ENCODE data around the gene CDH23.
A peak's percentile ranks its signal among the peaks of the same experiment; 100 is the strongest.

Gene CDH23

DNA sequence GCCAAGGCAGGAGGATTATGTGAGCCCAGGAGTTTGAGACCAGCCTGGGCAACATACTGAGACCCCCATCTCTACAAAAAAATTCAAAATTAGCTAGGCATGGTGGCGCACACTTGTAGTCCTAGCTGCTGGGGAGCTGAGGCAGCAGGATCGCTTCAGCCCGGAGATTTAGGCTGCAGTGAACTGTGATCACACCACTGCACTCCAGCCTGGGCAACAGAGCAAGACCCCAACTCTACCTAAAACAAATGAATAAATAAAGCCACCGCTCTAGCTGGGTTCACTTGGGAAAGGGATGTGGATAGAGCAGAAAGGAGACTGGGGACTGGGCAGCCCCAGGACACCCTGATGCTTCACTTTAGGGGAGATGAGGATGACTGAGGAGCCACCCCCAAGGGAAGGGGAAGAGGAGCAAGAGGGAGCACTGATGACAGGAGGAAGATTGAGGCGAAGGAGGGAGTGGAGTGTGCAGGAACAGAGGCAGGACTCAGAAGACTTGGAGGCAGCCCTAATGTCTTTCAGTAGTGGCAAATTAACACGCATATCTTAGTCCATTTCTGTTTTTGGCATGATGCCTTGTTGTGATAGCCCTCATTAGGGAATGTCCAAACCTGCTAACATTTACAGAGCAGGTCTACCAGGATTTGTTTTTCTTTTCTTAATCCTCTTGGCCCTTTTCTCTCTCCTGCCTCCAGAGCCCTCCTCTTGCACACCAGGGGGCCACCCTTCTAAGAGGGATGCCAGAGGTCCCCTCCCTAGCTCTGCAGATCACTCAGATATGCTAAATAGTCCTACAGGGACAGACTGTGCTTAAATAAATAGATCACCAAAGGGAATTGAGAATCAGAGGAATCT is 234.5 kb downstream of the CDH23 start:
- no peaks in the 10 kb centered on the region for H3K36me3 ChIP-seq (ENCODE audit: control insufficient read depth, insufficient read depth, low read length)
- no peak overlapping the region for H3K4me3 ChIP-seq (ENCODE audit: low read length)
- H3K27ac ChIP-seq (ENCODE audit: low read depth, low read length): no peak overlapping the region
- H3K9ac ChIP-seq (ENCODE audit: low read length): no peak overlapping the region
- H3K27me3 ChIP-seq (ENCODE audit: control insufficient read depth, insufficient read depth, low read length): no peaks in the 10 kb centered on the region
- H3K4me1 ChIP-seq (ENCODE audit: control insufficient read depth, insufficient read depth, low read length): no peaks in the 10 kb centered on the region

DNA sequence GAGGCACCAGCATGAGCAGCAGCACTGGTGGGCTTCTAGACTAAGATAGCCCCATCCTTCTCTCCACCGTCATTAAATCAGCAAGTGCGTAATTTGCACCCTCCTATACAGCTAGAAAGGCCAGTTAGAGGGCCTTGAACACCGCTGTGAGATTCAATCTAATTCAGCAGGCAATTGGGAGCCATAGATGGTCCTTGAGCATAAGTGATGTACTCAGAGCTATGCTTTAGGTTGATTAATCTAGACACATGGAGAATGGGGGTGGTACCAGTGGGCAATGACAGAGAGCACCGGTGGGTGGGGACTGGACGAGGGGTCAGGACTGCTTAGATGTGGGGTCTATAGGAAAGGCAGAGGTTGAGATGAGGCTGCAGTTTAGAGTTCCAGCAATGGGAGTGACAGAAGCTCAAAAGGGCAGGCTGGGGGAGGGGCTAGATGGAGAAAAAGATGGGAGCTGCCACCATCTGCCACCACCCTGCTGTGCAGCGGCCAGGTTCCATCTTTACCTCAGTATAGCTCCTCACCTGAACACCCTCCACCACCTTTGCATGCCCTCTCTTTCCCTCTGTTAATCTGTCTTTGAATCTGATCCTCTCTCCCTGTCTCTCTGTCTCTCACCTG is 235.6 kb downstream of the CDH23 start:
- Histone ChIP-seq H3K9ac (ENCODE audit: low read length) (no peak overlapping the region), H3K4me3 (ENCODE audit: low read length) (no peak overlapping the region), H3K4me1 (ENCODE audit: control insufficient read depth, insufficient read depth, low read length) (no peaks in the 10 kb centered on the region), H3K36me3 (ENCODE audit: control insufficient read depth, insufficient read depth, low read length) (no peaks in the 10 kb centered on the region), H3K27me3 (ENCODE audit: control insufficient read depth, insufficient read depth, low read length) (no peaks in the 10 kb centered on the region), H3K27ac (ENCODE audit: low read depth, low read length) (no peak overlapping the region)

DNA sequence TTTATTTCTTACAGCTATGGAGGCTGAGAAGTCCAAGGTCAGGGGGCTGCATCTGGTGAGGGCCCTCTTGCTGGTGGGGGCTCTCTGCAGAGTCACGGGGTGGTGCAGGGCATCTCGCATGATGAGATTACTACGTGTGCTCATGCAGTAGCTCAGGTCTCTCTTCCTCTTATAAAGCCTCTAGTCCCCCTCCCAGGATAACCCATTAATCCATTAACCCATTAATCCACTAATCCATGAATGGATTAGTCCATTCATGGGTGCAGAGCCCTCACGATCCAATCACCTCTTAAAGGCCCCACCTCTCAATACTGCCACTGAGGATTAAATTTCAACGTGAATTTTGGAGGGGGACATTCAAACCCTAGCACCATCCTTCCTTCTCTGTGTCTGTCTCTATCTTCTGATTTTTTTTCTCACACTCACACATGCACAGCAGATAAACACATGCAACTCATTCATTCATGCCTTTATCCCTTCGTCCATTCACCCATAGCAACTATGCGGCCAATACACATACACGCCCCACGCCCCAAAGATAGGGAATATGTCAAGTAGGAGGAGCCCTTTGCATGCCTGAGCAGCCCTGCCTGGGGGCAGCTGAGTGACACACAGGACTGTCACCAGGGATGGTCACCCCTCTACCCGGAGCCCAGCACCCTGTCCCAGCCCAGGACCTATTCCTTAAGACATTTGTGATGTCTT is 236.3 kb downstream of the CDH23 start:
- H3K4me3 ChIP-seq (ENCODE audit: low read length): no peak overlapping the region
- H3K9ac ChIP-seq (ENCODE audit: low read length): no peak overlapping the region
- H3K36me3 ChIP-seq (ENCODE audit: control insufficient read depth, insufficient read depth, low read length): no peaks in the 10 kb centered on the region
- H3K27ac ChIP-seq (ENCODE audit: low read depth, low read length): no peak overlapping the region
- no peaks in the 10 kb centered on the region for H3K4me1 ChIP-seq (ENCODE audit: control insufficient read depth, insufficient read depth, low read length)
- no peaks in the 10 kb centered on the region for H3K27me3 ChIP-seq (ENCODE audit: control insufficient read depth, insufficient read depth, low read length)

DNA sequence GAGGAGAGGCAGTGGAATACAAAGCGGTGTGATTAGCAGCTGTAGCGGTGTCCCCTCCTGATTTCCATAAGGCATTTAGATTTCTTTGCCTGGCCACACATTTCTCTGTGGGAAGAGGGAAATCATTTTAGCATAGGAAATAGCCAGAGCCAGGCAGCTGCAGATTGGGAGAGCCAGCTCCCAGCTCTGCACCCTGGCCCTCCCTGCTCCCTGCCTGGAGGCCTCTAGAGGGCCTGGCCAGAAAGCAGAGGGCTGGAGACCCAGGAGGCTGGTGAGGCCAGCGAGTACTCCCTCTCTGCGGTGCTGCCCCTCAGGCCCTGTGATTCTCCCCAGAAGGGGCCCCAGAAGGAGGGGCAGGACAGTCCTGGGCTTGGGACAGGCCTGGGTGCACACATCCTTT is 237.2 kb downstream of the CDH23 start:
- Histone ChIP-seq H3K4me1 (ENCODE audit: control insufficient read depth, insufficient read depth, low read length) (no peaks in the 10 kb centered on the region), H3K9ac (ENCODE audit: low read length) (no peak overlapping the region), H3K27ac (ENCODE audit: low read depth, low read length) (no peak overlapping the region)

DNA sequence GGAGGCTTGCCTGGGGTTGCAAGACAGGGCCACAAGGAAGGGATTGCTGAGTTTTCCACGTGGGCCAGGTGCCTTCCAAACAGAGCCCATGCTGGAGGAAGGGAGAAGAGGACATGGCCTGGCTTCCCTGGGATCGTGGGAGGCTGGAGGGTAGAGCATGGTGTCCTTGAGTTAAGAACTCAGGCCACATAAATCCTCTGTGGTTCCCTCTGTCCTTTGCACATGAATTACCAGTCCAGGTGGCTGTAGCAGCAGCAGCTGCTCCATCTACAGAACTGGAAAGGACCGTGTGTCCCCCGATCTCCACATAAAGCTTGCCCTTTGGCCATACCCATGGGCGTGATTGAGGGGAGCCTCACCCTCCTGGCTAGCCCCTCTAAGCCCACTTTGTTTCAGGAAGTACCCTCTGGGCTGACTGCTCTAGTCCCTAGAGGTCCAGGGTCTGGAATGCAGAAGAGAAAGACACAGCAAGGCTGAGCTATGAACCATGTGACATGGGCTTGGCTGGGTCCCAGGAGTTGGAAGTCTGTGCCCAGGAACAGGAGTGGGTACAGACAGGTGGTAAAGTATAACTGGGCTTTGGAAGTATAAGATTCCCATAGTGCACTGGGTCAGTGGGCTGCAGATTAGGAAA is 237.9 kb downstream of the CDH23 start:
- no peak overlapping the region for H3K9ac ChIP-seq (ENCODE audit: low read length)
- no peaks in the 10 kb centered on the region for H3K27me3 ChIP-seq (ENCODE audit: control insufficient read depth, insufficient read depth, low read length)
- no peak overlapping the region for H3K27ac ChIP-seq (ENCODE audit: low read depth, low read length)
- no peaks in the 10 kb centered on the region for H3K4me1 ChIP-seq (ENCODE audit: control insufficient read depth, insufficient read depth, low read length)
- H3K4me3 ChIP-seq (ENCODE audit: low read length): no peak overlapping the region
- H3K36me3 ChIP-seq (ENCODE audit: control insufficient read depth, insufficient read depth, low read length): no peaks in the 10 kb centered on the region

More for the DNA sequence above, 237.2 kb downstream of the CDH23 start:
- Histone ChIP-seq H3K4me3 (ENCODE audit: low read length) (no peak overlapping the region), H3K27me3 (ENCODE audit: control insufficient read depth, insufficient read depth, low read length) (no peaks in the 10 kb centered on the region), H3K36me3 (ENCODE audit: control insufficient read depth, insufficient read depth, low read length) (no peaks in the 10 kb centered on the region)

DNA sequence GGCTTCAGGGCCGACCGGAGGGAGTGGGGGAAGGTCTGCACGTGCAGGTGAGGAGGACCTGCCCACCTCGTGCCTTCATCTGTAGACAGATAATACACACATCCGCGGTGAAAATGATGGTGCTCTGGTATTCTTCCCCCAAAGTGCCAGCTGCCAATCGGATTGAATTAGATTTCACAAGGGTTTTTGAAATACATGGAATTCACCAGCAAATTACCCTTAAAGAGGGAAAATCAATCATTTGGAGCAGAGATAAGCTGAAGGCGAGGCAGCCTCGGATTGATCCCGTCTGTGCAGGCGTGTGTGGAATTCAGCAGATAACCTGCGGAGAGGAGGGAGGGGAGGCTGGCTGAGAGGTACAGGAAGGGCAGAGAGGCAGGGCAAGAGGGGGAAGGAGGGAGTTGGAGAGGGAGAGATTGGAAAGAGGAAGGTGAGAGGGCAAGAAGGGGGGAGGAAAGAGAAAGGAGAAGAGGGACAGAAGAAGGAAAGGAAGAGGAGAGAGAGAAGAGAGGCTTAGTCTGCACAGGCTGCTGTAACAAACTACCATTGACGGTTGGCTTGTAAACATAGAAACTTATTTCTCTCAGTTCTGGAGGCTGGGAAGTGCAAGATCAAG is 238.6 kb downstream of the CDH23 start:
- Histone ChIP-seq H3K4me3 (ENCODE audit: low read length) (no peak overlapping the region), H3K27ac (ENCODE audit: low read depth, low read length) (no peak overlapping the region), H3K4me1 (ENCODE audit: control insufficient read depth, insufficient read depth, low read length) (no peaks in the 10 kb centered on the region), H3K9ac (ENCODE audit: low read length) (no peak overlapping the region), H3K27me3 (ENCODE audit: control insufficient read depth, insufficient read depth, low read length) (no peaks in the 10 kb centered on the region), H3K36me3 (ENCODE audit: control insufficient read depth, insufficient read depth, low read length) (no peaks in the 10 kb centered on the region)

DNA sequence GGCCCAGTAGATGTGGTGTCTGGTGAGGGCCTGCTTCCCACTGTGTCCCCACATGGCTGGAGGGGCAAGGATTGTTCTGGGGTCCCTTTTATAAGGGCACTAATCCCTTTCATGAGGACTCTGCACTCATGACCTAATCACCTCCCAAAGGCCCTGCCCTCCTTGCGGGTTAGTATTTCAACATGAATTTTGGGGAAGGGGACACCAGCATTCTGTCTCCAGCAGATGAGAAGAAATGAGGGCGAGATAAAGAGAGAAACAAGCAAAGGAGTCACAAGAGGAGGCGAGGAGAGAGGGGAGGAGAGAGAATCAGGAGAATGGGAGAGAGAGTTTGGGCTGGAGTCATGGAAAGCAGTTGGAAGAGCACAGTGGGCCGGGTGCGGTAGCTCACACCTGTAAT is 239.1 kb downstream of the CDH23 start:
- no peaks in the 10 kb centered on the region for H3K36me3 ChIP-seq (ENCODE audit: control insufficient read depth, insufficient read depth, low read length)
- no peak overlapping the region for H3K9ac ChIP-seq (ENCODE audit: low read length)
- H3K4me1 ChIP-seq (ENCODE audit: control insufficient read depth, insufficient read depth, low read length): no peaks in the 10 kb centered on the region
- no peak overlapping the region for H3K4me3 ChIP-seq (ENCODE audit: low read length)
- no peak overlapping the region for H3K27ac ChIP-seq (ENCODE audit: low read depth, low read length)
- no peaks in the 10 kb centered on the region for H3K27me3 ChIP-seq (ENCODE audit: control insufficient read depth, insufficient read depth, low read length)

DNA sequence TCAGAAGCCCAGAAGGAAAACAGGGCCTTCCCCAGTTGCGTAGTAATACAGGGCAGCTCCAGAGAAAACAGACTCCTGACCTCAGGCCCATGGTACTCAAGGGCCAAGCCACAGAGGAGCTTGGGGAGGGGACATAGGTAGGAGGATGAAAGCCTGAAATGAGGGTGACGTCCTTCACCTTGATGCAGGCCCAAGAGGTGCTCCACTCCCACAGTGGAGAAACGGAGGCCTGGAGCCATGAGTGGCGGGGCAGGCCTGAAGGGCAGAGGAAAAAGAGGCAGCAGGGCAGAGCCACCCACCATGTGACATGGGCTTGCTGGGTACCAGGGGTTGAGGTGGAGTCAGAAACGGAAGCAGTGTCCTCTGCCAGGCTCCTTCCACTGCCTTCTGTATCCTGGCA is 239.9 kb downstream of the CDH23 start:
- H3K9ac ChIP-seq (ENCODE audit: low read length): no peak overlapping the region
- H3K36me3 ChIP-seq (ENCODE audit: control insufficient read depth, insufficient read depth, low read length): no peaks in the 10 kb centered on the region
- H3K27ac ChIP-seq (ENCODE audit: low read depth, low read length): no peak overlapping the region
- no peaks in the 10 kb centered on the region for H3K4me1 ChIP-seq (ENCODE audit: control insufficient read depth, insufficient read depth, low read length)
- H3K4me3 ChIP-seq (ENCODE audit: low read length): no peak overlapping the region
- no peaks in the 10 kb centered on the region for H3K27me3 ChIP-seq (ENCODE audit: control insufficient read depth, insufficient read depth, low read length)

DNA sequence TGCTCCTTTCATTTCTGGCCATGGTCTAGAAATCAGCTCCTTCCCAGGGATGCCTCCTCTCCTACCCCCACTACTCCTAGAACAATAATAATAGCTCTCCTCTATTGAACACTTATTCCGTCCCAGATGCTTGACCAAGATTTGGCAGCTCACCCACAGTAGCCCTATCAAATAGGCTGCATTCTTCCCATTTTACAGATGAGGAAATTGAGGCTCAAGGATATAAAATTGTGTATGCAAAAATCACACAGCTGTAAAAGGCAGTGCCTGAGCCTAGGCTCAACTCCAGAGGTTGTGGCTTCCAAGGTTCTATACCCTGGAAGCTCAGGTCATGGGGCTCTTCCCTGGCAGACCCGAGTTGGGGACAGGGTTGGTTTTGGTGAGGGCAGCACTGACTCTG is 240.6 kb downstream of the CDH23 start:
- no peak overlapping the region for H3K9ac ChIP-seq (ENCODE audit: low read length)
- no peaks in the 10 kb centered on the region for H3K27me3 ChIP-seq (ENCODE audit: control insufficient read depth, insufficient read depth, low read length)
- no peak overlapping the region for H3K4me3 ChIP-seq (ENCODE audit: low read length)
- H3K36me3 ChIP-seq (ENCODE audit: control insufficient read depth, insufficient read depth, low read length): no peaks in the 10 kb centered on the region
- no peak overlapping the region for H3K27ac ChIP-seq (ENCODE audit: low read depth, low read length)
- no peaks in the 10 kb centered on the region for H3K4me1 ChIP-seq (ENCODE audit: control insufficient read depth, insufficient read depth, low read length)

DNA sequence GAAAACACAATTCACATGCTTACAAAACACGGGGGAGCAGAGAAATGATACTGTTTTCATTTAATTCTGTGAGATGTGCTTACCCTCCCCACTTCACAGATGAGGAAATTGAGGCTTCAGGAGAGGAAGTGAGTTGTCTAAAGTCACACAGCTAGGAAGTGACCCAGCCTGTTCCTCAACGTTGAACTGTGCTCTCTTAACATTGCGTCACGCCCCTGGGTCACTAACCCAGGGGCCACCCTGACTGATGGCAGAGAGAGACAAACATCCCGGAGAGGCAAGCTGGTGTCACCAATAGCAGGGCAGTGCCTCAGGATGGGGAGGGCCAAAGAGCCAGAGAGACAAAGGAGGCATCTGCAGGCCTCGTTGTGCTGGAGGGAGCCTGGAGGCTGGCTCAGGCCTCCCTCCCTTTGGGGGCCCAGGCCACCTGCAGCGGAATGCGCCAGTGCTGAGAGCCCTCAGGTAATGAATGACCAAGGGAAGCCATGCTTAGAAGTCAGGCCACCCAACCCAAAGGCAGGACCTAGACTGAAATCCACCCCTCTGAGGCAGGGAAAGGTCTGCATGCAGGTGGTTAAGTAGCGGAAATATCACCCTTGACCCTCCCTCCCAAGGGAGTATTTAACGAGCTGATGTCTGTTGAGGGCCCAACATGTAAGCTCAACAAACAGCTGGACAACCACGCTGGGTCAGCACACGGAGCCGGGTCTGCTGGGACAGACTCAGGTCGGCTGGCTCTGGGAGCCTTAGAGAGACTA is 241.5 kb downstream of the CDH23 start:
- Histone ChIP-seq H3K9ac (ENCODE audit: low read length) (no peak overlapping the region), H3K4me1 (ENCODE audit: control insufficient read depth, insufficient read depth, low read length) (no peaks in the 10 kb centered on the region), H3K36me3 (ENCODE audit: control insufficient read depth, insufficient read depth, low read length) (no peaks in the 10 kb centered on the region), H3K27ac (ENCODE audit: low read depth, low read length) (no peak overlapping the region), H3K4me3 (ENCODE audit: low read length) (peak overlapping the region; percentile 9), H3K27me3 (ENCODE audit: control insufficient read depth, insufficient read depth, low read length) (no peaks in the 10 kb centered on the region)

DNA sequence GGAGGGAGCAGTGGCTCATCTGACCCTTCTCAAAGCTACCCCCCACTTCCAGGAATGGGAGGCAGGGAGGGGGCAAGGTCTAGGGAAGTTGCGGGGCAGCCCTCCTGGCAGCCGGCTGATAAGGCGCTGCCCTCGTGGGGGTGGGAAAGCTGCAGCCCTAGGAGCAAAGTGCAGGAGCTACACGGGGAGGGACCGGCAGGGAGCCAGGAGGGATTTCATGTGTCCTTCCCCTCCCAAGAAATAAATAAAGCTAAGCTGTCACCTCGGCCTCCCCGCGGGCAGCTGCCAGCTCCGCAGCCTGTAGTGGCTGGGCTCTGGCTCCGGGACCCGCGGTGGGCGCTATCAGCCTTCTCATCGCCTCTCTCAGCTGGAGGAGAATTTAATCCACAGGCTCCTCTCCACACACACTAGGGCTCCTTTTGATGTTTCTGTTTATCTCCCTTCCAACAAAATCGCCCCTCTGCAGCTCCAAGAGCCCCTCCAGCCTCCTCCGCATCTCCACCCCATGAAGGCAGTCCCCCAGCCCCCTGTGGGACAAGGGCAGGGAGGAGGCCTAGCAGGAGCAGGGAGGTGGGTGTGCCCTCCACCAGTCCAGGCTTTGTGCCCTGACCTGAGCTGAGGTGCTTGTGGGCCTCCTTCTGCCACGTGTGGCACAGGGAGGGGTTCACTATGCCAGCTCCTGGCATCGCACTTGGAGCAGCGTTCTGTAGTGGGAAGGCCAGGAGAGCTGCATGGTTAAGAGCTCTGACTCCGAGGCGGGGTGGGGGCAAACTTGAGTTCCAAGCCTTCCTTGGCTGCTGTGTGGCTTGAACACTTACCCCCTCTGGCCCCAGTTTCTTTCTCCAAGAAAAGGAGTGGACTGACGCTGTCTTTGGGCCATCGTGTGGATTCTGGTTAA is 242.4 kb downstream of the CDH23 start:
- H3K4me3 ChIP-seq (ENCODE audit: low read length): peak overlapping the region; percentile 9
- no peak overlapping the region for H3K27ac ChIP-seq (ENCODE audit: low read depth, low read length)
- no peaks in the 10 kb centered on the region for H3K27me3 ChIP-seq (ENCODE audit: control insufficient read depth, insufficient read depth, low read length)
- H3K9ac ChIP-seq (ENCODE audit: low read length): no peak overlapping the region
- no peaks in the 10 kb centered on the region for H3K36me3 ChIP-seq (ENCODE audit: control insufficient read depth, insufficient read depth, low read length)
- no peaks in the 10 kb centered on the region for H3K4me1 ChIP-seq (ENCODE audit: control insufficient read depth, insufficient read depth, low read length)
